NCI-H524 (cell line): ENCODE measurements around the gene NFKB1.

Experiments
- DNase-seq, 2 experiments: peaks; one replicate each; lab custom pipeline; 2025; lab: John Stamatoyannopoulos, UW

The NFKB1 gene

GRCh38 chr4:102631616-102632015, 130.5 kb downstream of the NFKB1 start:
- no peak for DNase-seq

GRCh38 chr4:102632241-102633065, 131.3 kb downstream of the NFKB1 start:
- no peak for DNase-seq

GRCh38 chr4:102633100-102633499, 131.9 kb downstream of the NFKB1 start:
- no peak for DNase-seq

GRCh38 chr4:102637391-102637790, 136.2 kb downstream of the NFKB1 start:
- no peak for DNase-seq

- no peak for DNase-seq
Measured at GRCh38 chr4:102638621-102639020, 137.5 kb downstream of the NFKB1 start.

GRCh38 chr4:102639598-102639997, 138.4 kb downstream of the NFKB1 start:
- no peak for DNase-seq

GRCh38 chr4:102640669-102641068, 139.5 kb downstream of the NFKB1 start:
- DNase-seq = no peak

- DNase-seq = no peak
Measured at GRCh38 chr4:102641793-102642192, 140.6 kb downstream of the NFKB1 start.

- DNase-seq = no peak
Measured at GRCh38 chr4:102642631-102643298, 141.6 kb downstream of the NFKB1 start.

GRCh38 chr4:102647117-102647516, 146.0 kb downstream of the NFKB1 start:
- DNase-seq = no peak

- DNase-seq = no peak
Measured at GRCh38 chr4:102657206-102657605, 156.0 kb downstream of the NFKB1 start.

- DNase-seq = no peak
Measured at GRCh38 chr4:102663073-102663472, 161.9 kb downstream of the NFKB1 start.

GRCh38 chr4:102665527-102665926, 164.4 kb downstream of the NFKB1 start:
- DNase-seq = no peak
